Glutamatergic neuron (in vitro differentiated cells): ENCODE results near the gene GRM7. TPM values are rescaled to one million over a fixed set of nuclear protein-coding genes. Genes with fewer than 3 reads are reported as not detected.

Source experiments
- DNase-seq: peaks from one replicate; pipeline ENCODE4 v3.0.0; 2022
- H3K27ac Mint-ChIP-seq: one replicate; pipeline ENCODE4 v1.8.0; 2020; ENCODE audit warnings: mild to moderate bottlenecking, mixed read lengths, inconsistent platforms; ENCODE audit not compliant: unreplicated experiment
- H3K27me3 Mint-ChIP-seq: one replicate; pipeline ENCODE4 v1.8.0; 2020; ENCODE audit warnings: mild to moderate bottlenecking, moderate library complexity, mixed read lengths, inconsistent platforms; ENCODE audit not compliant: unreplicated experiment
- H3K36me3 Mint-ChIP-seq: one replicate; pipeline ENCODE4 v1.8.0; 2020; ENCODE audit warnings: mild to moderate bottlenecking, mixed read lengths, inconsistent platforms; ENCODE audit not compliant: unreplicated experiment
- H3K4me1 Mint-ChIP-seq: one replicate; pipeline ENCODE4 v1.8.0; 2020; ENCODE audit warnings: mild to moderate bottlenecking, low read depth, mixed read lengths, inconsistent platforms; ENCODE audit not compliant: unreplicated experiment
- H3K4me3 Mint-ChIP-seq: one replicate; pipeline ENCODE4 v1.8.0; 2020; ENCODE audit warnings: mild to moderate bottlenecking, mixed read lengths, inconsistent platforms; ENCODE audit not compliant: unreplicated experiment
- H3K9me3 Mint-ChIP-seq: one replicate; pipeline ENCODE4 v1.8.0; 2020; ENCODE audit warnings: mild to moderate bottlenecking, moderate library complexity, mixed read lengths, inconsistent platforms; ENCODE audit not compliant: unreplicated experiment
- CTCF ChIP-seq: fragments of 200-600 bp; sonication (generic); IDR thresholded peaks from one replicate; pipeline ENCODE4 v1.5.0; 2021; ENCODE audit not compliant: partially characterized antibody, unreplicated experiment
- total RNA-seq: library from RNA; stranded (reverse); fragmentation: NEBNext Ultra II Directional; extraction: Animal tissue kit (Norgen Biotek cat#: 25700); gene quantifications from one replicate; pipeline ENCODE4 v1.2.1, GENCODE V29; 2021; ENCODE audit not compliant: unreplicated experiment

The GRM7 gene
- total RNA-seq, 1 donor from 2014 or later = 1.4 TPM

- TF ChIP-seq CTCF = no peak
- H3K9me3 Mint-ChIP-seq = peaks cover 10% of the 10 kb centered on the region
- H3K27ac Mint-ChIP-seq = no peak overlapping the region
- peak; percentile 20 for DNase-seq
- H3K36me3 Mint-ChIP-seq = no peaks in the 10 kb centered on the region
- peak overlapping the region; percentile 90 for H3K4me3 Mint-ChIP-seq
- peaks cover 23% of the 10 kb centered on the region for H3K27me3 Mint-ChIP-seq
- peaks cover 3% of the 10 kb centered on the region for H3K4me1 Mint-ChIP-seq
These were observed 1.3 kb downstream of the GRM7 start for GRCh38 chr3:6862041-6862879.

GRCh38 chr3:6862880-6863195 is 1.9 kb downstream of the GRM7 start:
- DNase-seq = peak; percentile 23
- no peak for TF ChIP-seq CTCF
- peaks cover 23% of the 10 kb centered on the region for H3K27me3 Mint-ChIP-seq
- H3K4me1 Mint-ChIP-seq = peaks cover 3% of the 10 kb centered on the region
- no peak overlapping the region for H3K27ac Mint-ChIP-seq
- peak overlapping the region; percentile 90 for H3K4me3 Mint-ChIP-seq
- H3K36me3 Mint-ChIP-seq = no peaks in the 10 kb centered on the region
- H3K9me3 Mint-ChIP-seq = peaks cover 10% of the 10 kb centered on the region

GRCh38 chr3:6867269-6867668 is 6.4 kb downstream of the GRM7 start:
- H3K4me1 Mint-ChIP-seq = no peaks in the 10 kb centered on the region
- H3K4me3 Mint-ChIP-seq = no peak overlapping the region
- no peak for TF ChIP-seq CTCF
- peaks cover 7% of the 10 kb centered on the region for H3K27me3 Mint-ChIP-seq
- no peak for DNase-seq
- H3K9me3 Mint-ChIP-seq = peaks cover 4% of the 10 kb centered on the region
- H3K36me3 Mint-ChIP-seq = no peaks in the 10 kb centered on the region
- H3K27ac Mint-ChIP-seq = no peak overlapping the region

- TF ChIP-seq CTCF = no peak
- H3K36me3 Mint-ChIP-seq = no peaks in the 10 kb centered on the region
- no peak overlapping the region for H3K4me3 Mint-ChIP-seq
- no peak overlapping the region for H3K27ac Mint-ChIP-seq
- H3K9me3 Mint-ChIP-seq = no peaks in the 10 kb centered on the region
- H3K4me1 Mint-ChIP-seq = no peaks in the 10 kb centered on the region
- no peak for DNase-seq
- no peaks in the 10 kb centered on the region for H3K27me3 Mint-ChIP-seq
These were observed 17.8 kb downstream of the GRM7 start for GRCh38 chr3:6878731-6879130.

GRCh38 chr3:6912240-6912639 is 51.3 kb downstream of the GRM7 start:
- Mint-ChIP-seq H3K27me3 (no peaks in the 10 kb centered on the region), H3K4me3 (no peak overlapping the region)

More at GRCh38 chr3:6912240-6912639, 51.3 kb downstream of the GRM7 start:
- no peak for TF ChIP-seq CTCF
- DNase-seq = no peak
- H3K9me3 Mint-ChIP-seq = no peaks in the 10 kb centered on the region
- H3K36me3 Mint-ChIP-seq = no peaks in the 10 kb centered on the region
- H3K27ac Mint-ChIP-seq = no peak overlapping the region
- H3K4me1 Mint-ChIP-seq = no peaks in the 10 kb centered on the region
